Activated CD8-positive, alpha-beta memory T cell treated with anti-CD3 and anti-CD28 coated beads for 36 hours (primary cell): Measurements from ENCODE around the gene SLC35B2. TPM values are rescaled to one million over a fixed set of nuclear protein-coding genes. Genes with fewer than 3 reads are reported as not detected.

Source experiments
- CTCF ChIA-PET: fragments of 350-600 bp; sonication (Branson Sonifier 250); formaldehyde crosslinking; loops from one replicate; lab custom pipeline; 2021; ENCODE audit warnings: antibody characterized with exemption; lab: Charles Lee
- POLR2A ChIA-PET: fragments of 350-600 bp; sonication (Branson Sonifier 250); formaldehyde crosslinking; loops from one replicate; lab custom pipeline; 2021; ENCODE audit warnings: antibody characterized with exemption; lab: Charles Lee
- total RNA-seq, 2 experiments: library from RNA; stranded (reverse); gene quantifications; one replicate each; pipeline ENCODE4 v1.2.3, GENCODE V29; 2021

Gene SLC35B2
- total RNA-seq, 2 experiments from 2014 or later = 32.5 to 32.6 TPM

DNA sequence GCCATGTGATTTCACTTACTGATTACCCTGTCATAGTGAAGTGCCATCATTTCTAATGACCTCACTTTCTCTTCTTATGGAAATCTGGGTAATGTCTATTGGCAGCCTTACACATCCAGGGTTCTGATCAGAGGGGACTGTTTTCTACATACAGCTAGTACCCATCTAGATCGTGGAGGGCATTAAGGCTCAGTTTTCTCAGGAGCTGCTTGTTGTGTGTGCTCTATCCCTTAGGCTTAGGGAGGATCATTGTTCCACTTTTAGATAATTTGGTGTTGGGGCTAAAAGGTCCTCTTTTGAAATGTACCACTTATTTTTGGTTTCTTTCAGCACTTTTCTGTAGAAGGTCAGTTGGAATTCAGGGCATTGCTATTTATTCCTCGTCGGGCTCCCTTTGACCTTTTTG lies 6.6 kb downstream of the SLC35B2 start:
- POLR2A ChIA-PET = no interaction called here
- CTCF ChIA-PET = no interaction called here

DNA sequence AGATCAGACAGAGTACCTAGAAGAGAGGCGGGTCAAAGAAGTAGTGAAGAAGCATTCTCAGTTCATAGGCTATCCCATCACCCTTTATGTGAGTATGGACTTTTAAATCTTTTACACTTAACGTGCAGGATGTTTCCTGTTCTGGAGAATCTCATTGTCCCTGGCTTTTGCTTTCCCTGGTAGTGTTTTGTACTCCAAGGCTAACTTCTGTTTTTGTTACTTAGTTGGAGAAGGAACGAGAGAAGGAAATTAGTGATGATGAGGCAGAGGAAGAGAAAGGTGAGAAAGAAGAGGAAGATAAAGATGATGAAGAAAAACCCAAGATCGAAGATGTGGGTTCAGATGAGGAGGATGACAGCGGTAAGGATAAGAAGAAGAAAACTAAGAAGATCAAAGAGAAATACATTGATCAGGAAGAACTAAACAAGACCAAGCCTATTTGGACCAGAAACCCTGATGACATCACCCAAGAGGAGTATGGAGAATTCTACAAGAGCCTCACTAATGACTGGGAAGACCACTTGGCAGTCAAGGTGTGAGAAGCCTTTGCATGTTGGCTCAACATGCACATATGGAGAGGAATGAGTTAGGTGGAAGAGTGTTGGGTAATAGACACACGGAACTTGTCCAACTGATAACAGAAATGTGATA lies 7.1 kb downstream of the SLC35B2 start:
- ChIA-PET CTCF (no interaction called here), POLR2A (no interaction called here)

DNA sequence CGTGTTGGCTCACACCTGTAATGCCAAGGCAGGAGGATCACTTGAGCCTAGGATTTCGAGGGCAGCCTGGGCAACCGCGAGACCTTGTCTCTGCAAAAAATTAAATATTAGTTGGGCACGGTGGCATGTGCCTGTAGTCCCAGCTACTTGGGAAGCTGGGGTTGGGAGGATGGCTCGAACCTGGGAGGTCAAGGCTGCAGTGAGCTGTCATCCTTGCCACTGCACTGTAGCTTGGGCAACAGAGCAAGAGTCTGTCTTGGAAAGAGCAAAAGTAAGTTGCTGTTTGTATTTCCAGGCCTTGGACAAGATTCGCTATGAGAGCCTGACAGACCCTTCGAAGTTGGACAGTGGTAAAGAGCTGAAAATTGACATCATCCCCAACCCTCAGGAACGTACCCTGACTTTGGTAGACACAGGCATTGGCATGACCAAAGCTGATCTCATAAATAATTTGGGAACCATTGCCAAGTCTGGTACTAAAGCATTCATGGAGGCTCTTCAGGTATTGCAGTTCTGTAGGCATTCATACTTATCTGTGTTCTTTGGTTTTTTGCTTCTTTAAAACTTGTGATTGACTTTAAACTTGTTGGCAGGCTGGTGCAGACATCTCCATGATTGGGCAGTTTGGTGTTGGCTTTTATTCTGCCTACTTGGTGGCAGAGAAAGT lies 8.1 kb downstream of the SLC35B2 start:
- CTCF ChIA-PET = interaction anchor here (1.1 to 2.7 kb wide), 2 partner anchors 8 to 15 kb away, joined by 3 to 22 read pairs; partner anchors contain the start of gene SLC35B2
- POLR2A ChIA-PET = interaction anchor here (4.0 to 4.2 kb wide), 2 partner anchors 7 to 14 kb away, joined by 50 to 92 read pairs; partner anchors contain the start of gene SLC35B2

DNA sequence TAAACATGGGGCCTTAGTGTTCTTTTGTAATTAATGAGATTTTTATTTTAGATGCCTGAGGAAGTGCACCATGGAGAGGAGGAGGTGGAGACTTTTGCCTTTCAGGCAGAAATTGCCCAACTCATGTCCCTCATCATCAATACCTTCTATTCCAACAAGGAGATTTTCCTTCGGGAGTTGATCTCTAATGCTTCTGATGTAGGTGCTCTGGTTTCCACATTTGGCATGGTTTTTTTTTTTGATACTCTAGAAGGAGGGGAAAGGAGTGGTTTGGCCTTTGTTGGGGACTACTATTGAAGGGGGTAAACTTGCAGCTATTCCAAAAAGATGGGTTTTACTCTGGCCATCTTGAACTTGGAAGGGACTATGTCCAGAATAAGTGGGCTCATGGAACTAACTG lies 8.7 kb downstream of the SLC35B2 start:
- CTCF ChIA-PET = interaction anchor here (1.1 to 2.7 kb wide), 3 partner anchors 9 to 16 kb away, joined by 3 to 22 read pairs (median 6); partner anchors contain the start of gene SLC35B2
- POLR2A ChIA-PET = interaction anchor here (3.4 to 4.6 kb wide), 4 partner anchors 7 to 25 kb away, joined by 27 to 92 read pairs (median 48); partner anchors contain the start of genes SLC29A1 and SLC35B2

DNA sequence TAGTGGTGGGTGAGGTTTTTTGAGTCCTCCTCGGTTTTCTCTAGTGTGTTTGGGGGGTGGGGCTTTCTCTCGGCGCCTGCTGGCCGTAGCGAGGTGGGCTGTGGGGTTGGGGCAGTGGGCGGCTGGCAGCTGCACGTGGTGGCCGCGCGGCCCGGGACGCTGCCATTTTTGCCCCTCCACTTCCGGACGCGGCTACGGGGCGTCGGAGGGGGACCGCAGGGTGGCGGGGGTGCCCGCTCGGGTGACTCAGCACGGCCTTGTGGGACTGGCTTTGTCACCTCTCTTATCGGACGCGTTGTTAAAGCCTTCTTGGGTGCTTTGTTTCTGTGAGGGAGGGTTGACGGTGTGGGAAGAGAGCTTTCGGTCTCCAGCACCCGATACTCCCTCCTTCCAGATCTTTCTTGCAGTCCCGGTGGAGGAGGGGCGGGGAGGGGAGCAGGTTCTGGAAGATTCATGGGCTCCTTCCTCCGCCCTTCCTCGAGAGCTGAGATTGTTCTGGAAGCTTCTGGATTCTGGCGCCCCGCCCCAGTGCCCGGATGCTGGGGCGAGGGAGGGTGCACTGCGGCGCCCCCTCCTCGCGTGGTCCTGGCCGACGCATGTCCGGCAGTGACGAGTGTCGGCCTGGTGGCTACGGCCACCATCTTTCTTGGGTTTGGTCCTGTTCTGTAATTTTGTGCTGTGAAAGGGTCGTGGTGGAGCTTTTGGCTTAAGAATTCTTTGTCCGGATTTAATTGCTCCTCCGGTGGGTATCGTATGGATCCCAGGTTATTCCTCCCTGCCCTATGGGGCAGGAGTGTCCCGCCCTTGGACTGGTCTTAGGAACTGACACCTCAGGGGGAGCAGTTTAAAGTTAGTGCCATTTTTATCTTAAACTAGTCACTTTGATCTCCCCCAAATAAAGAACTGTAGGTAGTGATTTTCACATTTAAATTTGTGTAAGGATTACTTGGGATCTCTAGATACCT lies 9.7 kb downstream of the SLC35B2 start:
- POLR2A ChIA-PET = interaction anchor here (1.0 to 4.6 kb wide), 8 partner anchors 8 to 140 kb away, joined by 3 to 92 read pairs (median 17); partner anchors contain the start of genes CDC5L, SLC29A1 and SLC35B2
- CTCF ChIA-PET = interaction anchor here (1.0 to 2.7 kb wide), 7 partner anchors 9 to 46 kb away, joined by 3 to 22 read pairs (median 5); partner anchors contain the start of gene SLC35B2

DNA sequence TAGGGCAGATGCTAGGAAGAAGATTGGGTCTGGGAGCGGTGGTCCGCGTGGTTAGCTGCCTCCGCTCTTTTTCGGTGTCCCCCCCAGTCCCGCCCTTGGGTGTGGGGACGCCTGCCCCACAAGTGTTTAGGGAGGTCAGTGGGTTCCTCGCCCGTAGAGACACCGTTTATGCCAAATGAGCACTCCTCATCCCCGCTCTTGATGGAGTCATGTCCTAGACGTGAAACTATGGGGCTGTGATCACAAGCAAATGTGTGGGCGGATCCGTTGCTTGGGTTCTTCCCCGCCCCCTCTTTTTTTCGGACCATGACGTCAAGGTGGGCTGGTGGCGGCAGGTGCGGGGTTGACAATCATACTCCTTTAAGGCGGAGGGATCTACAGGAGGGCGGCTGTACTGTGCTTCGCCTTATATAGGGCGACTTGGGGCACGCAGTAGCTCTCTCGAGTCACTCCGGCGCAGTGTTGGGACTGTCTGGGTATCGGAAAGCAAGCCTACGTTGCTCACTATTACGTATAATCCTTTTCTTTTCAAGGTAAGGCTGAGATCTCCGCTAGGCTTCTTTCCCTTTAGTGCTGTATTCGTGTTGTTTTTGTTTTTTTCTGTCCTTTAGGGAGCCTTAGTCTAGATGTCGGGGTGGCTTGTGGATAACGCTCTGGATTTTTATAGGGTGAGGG lies 10.5 kb downstream of the SLC35B2 start, which contains the start of gene HSP90AB1:
HSP90AB1 (plus strand) TSS at position 439 of the 675 bp plus-strand sequence. CDS start 1,529 bp downstream, outside the sequence.
- ChIA-PET POLR2A (interaction anchor here (0.5 to 4.6 kb wide), 12 partner anchors 9 to 657 kb away, joined by 3 to 92 read pairs (median 6); partner anchors contain the start of genes CDC5L, GTPBP2, SLC29A1 and SLC35B2), CTCF (interaction anchor here (1.0 to 2.7 kb wide), 7 partner anchors 9 to 45 kb away, joined by 3 to 22 read pairs (median 5); partner anchors contain the start of gene SLC35B2)

DNA sequence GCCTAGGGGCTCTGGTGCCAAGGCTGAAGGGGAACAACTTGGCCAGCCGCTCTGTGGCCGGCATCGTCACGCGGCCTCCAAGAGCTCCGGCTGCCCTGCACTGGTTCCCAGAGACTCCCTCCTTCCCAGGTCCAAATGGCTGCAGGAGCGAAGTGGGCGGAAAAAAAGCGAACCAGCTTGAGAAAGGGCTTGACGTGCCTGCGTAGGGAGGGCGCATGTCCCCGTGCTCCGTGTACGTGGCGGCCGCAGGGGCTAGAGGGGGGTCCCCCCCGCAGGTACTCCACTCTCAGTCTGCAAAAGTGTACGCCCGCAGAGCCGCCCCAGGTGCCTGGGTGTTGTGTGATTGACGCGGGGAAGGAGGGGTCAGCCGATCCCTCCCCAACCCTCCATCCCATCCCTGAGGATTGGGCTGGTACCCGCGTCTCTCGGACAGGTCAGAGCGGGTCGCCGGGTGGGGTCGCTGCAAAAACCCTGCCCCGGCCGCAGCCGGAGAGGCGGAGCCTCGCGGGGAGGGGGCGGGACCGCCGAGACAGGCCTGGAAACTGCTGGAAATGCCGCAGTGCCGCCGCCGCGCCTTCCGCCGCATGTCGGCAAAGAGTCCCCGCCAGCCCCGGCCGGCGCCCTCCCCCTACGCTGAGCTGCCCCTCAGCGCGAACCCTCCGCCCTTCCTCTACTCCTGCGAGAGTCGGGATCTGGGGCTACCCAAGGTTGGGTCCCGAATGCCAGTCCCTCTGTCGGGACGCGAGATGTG lies 11.2 kb downstream of the SLC35B2 start:
- ChIA-PET POLR2A (interaction anchor here (0.5 to 4.6 kb wide), 16 partner anchors 8 to 657 kb away, joined by 3 to 92 read pairs (median 5); partner anchors contain the start of genes CDC5L, GTPBP2, SLC29A1 and SLC35B2), CTCF (interaction anchor here (0.8 to 2.7 kb wide), 10 partner anchors 8 to 73 kb away, joined by 3 to 22 read pairs (median 5); partner anchors contain the start of genes SLC29A1 and SLC35B2)

DNA sequence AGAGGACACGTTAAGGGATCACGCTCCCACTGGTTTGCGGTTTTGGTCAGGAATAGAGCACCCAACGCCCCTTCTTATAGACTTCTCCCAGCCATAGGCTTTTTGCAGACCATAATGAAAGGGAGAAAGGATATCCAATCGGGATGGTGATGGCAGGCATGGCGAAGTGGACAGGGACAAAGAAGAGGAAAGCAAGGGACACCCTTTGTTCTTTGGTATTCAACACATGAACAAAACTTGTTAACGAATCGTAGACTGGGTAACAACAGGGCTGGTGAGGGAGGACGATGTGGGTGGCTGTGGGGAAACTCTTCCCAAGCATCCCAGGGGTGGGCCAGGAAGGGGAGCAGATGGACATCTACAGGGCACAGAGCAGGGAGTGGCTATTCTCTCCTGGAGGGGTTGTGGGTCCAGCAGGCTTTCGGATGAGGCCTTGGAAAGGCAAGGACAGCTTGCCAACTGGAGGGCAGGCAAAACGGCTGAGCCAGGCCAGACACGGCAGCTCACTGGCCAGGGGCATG lies 11.9 kb downstream of the SLC35B2 start:
- ChIA-PET CTCF (interaction anchor here (0.8 to 2.6 kb wide), 6 partner anchors 8 to 73 kb away, joined by 3 to 8 read pairs (median 4); partner anchors contain the start of genes SLC29A1 and SLC35B2), POLR2A (interaction anchor here (0.6 to 4.6 kb wide), 6 partner anchors 7 to 47 kb away, joined by 3 to 92 read pairs (median 16); partner anchors contain the start of genes SLC29A1 and SLC35B2)

DNA sequence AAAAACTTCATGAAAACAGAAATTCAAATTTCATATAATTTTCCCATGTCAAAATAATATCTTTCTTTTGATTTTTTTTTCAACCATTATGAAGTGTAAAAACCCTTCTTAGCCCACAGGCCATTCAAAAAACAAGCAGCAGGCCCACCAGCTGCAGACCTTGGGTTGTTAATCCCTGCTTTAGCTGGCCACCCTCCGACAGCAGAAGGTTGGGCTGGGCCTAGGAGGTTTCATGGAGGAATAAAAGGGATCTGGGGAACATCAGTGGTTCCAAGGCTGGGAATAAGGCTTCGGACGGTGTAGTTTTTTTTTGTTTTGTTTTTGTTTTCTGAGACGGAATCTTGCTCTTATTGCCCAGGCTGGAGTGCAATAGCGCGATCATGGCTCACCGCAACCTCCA lies 14.0 kb downstream of the SLC35B2 start:
- ChIA-PET POLR2A (no interaction called here), CTCF (interaction anchor here (0.7 to 2.1 kb wide), 5 partner anchors 9 to 147 kb away, joined by 3 to 8 read pairs (median 4); no protein-coding TSS in a partner anchor)

DNA sequence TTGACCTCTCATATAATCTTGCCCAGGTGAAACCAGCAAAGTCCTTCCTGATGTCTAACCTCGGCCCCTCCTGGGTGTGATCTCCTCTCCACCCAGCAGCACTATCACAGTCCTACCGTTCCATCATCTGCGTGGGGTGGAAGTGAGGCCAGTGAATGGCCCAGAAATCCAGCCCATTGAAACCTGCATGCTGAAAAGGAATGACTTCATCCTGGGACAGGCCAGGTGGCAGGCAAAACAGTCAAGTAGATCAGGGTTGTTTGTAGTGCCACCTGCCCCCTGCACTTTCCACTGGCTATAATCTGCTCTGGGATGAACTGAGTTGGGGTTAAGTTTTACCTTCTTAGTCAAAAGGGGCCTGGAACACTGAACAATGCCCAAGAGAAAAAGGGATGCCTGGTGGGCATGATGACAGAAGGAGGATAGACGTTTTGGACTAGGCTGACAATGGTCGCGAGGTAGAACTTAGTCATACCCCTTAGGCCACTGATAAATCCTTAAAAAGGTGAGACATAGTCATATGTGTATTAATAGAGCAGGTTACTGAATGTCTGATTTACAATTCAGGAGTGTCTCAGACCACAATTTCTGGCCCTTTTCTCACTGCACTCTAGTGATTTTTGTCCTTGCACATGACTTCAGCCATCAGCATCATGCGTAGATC lies 18.5 kb downstream of the SLC35B2 start:
- POLR2A ChIA-PET = interaction anchor here (2.2 kb wide), 1 partner anchor 8 kb away, joined by 27 read pairs; the partner anchor contains the start of gene HSP90AB1
- CTCF ChIA-PET = interaction anchor here (1.2 to 3.0 kb wide), 6 partner anchors 8 to 66 kb away, joined by 4 to 21 read pairs (median 7); partner anchors contain the start of genes HSP90AB1 and SLC29A1

DNA sequence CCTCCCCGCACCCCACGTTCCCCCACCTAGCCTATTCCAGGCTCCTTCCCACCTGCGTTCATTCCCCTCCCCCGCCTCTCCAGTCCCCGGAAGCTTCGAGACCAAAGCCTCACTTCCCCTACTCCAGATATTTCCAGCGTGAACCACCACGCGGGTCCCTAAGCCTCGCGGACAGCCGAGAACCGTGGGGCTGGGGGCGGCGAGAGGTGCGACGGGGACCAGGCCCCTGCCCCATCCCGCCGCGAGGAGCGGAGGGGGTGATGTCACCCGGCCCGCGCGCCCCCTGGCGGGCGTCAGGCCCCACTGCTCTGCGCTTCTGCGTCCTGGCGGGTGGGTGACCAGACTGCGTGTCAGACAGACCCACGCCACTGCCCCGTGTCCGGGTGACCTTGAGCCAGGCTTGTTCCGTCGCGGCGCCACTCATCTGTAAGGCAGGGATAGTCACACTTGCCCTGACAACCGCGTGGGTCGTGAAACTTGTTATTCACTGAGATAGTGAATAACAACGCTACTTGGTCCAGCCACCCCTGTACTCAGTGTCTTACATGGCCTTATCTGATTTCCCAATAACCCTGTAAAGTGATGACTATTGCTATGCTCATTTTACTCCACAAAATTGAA lies 19.4 kb downstream of the SLC35B2 start:
- ChIA-PET POLR2A (interaction anchor here (1.0 to 3.5 kb wide), 3 partner anchors 9 to 16 kb away, joined by 4 to 27 read pairs (median 10); partner anchors contain the start of gene HSP90AB1), CTCF (interaction anchor here (0.8 to 3.0 kb wide), 8 partner anchors 8 to 103 kb away, joined by 3 to 21 read pairs (median 4); partner anchors contain the start of genes HSP90AB1 and SLC29A1)

DNA sequence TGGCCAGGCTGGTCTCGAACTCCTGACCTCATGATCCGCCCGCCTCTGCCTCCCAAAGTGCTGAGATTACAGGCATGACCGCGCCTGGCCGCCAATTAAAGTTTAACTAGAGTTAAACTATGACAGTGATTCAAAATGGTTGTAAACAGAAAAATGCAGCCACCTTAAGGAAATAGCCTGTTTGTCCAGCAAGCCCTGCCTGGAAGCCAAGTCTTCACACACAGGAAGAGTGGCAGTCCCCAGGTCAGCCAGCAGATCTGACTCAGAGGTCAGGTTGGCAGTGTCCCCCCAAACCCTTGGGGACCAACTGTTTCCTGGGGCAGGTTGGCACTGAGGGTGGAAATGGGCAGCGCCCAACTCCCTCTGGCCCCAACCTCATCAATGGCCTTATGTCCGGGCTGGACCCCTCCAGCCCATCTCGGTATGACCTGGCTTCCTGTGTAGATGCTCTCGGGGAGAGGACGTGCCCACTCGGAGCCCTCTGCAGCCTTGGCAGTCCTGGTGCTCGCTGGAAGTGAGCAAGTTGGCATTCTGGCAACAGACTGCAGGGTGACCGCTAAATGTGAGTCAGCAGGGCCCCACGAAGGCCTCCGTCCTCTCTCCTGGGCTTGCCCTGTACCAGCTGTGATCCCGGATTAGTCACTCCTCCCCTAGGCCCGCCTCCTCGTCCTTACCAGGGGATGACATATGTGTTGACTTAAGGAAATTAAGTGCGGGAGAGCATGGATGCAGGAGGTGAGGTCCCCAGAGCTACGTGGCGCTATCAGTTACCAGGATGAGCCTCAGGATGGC lies 20.1 kb downstream of the SLC35B2 start:
- CTCF ChIA-PET = interaction anchor here (0.7 to 3.0 kb wide), 8 partner anchors 8 to 711 kb away, joined by 3 to 21 read pairs (median 4); partner anchors contain the start of genes HSP90AB1 and SLC29A1
- POLR2A ChIA-PET = interaction anchor here (1.0 to 3.5 kb wide), 3 partner anchors 10 to 17 kb away, joined by 4 to 27 read pairs (median 10); partner anchors contain the start of gene HSP90AB1

DNA sequence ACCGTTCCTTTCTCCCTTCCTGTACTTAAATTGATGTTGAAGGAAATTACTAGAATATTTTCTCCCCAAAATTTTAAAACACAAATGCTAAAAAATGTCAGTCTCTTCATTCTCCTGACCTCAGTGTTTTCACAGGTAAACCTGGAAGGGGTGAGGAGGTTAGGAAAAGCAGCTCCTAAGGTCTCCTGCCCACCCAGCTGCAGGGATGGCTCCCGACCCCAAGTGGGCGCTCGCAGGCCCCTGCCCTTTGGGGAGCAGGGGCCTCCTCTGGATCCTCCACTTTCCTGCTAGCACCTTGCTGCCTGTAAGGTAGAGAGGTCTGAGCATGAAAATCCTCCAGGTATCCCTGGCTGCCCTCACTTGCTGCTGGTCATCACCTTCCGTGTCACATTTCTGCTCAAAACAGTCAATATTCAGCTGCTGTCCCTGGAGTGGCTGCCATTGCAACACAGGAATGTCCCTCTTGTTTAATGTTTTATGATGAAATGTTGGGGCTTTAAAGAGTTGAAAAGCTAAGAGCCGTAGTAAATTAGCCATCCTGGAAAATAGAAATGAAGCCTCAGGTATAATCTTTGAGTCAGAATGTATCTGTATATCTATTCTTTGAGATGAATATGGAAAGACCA lies 21.3 kb downstream of the SLC35B2 start:
- POLR2A ChIA-PET = interaction anchor here (1.3 to 3.5 kb wide), 2 partner anchors 9 to 12 kb away, joined by 5 to 10 read pairs; no protein-coding TSS in a partner anchor
- CTCF ChIA-PET = interaction anchor here (0.7 to 3.4 kb wide), 5 partner anchors 12 to 710 kb away, joined by 3 to 21 read pairs (median 4); partner anchors contain the start of gene SLC29A1
